Hematopoietic multipotent progenitor cell treated with erythropoietin and hydrocortisone succinate and interleukin-3 and kit ligand, for 4 days (in vitro differentiated cells): Measurements from ENCODE around the gene ZCWPW2.
A peak's percentile ranks its signal among the peaks of the same experiment; 100 is the strongest.

Experiments
- DNase-seq: peaks from one replicate; pipeline ENCODE4 v3.0.0-alpha.2; 2015

The ZCWPW2 gene

GRCh38 chr3:28348629-28349468 lies at the start of gene ZCWPW2, which contains the start of gene AZI2:
TSS of gene ZCWPW2 (plus strand) at chr3:28348721. CDS start at chr3:28413069, 64,348 bp downstream.
TSS of gene AZI2 (minus strand) at chr3:28348824. CDS start at chr3:28340617, 8,207 bp downstream.
- peak; percentile 98 for DNase-seq

GRCh38 chr3:28299705-28300104 lies 48.8 kb upstream of the ZCWPW2 start:
- no peak for DNase-seq

GRCh38 chr3:28300345-28300962 lies 48.1 kb upstream of the ZCWPW2 start:
- no peak for DNase-seq

GRCh38 chr3:28301688-28302087 lies 46.8 kb upstream of the ZCWPW2 start:
- no peak for DNase-seq

- peak; percentile 58 for DNase-seq
Observed at GRCh38 chr3:28308196-28308595, 40.3 kb upstream of the ZCWPW2 start.

GRCh38 chr3:28315711-28316110 lies 32.8 kb upstream of the ZCWPW2 start:
- DNase-seq, result no peak

GRCh38 chr3:28316226-28316625 lies 32.3 kb upstream of the ZCWPW2 start:
- DNase-seq, result no peak

- peak; percentile 83 for DNase-seq
Observed at GRCh38 chr3:28317438-28318022, 31.0 kb upstream of the ZCWPW2 start.

GRCh38 chr3:28320981-28321380 lies 27.5 kb upstream of the ZCWPW2 start:
- no peak for DNase-seq

GRCh38 chr3:28322464-28322863 lies 26.1 kb upstream of the ZCWPW2 start:
- DNase-seq, result no peak

GRCh38 chr3:28326458-28326926 lies 22.0 kb upstream of the ZCWPW2 start:
- DNase-seq, result peak; percentile 73

GRCh38 chr3:28328188-28329151 lies 20.1 kb upstream of the ZCWPW2 start:
- DNase-seq, result peak; percentile 66

- DNase-seq, result peak; percentile 22
Observed at GRCh38 chr3:28334552-28334951, 14.0 kb upstream of the ZCWPW2 start.

- no peak for DNase-seq
Observed at GRCh38 chr3:28335246-28335645, 13.3 kb upstream of the ZCWPW2 start.

GRCh38 chr3:28337230-28337629 lies 11.3 kb upstream of the ZCWPW2 start:
- no peak for DNase-seq

- DNase-seq, result no peak
Observed at GRCh38 chr3:28343144-28343543, 5.4 kb upstream of the ZCWPW2 start.

- no peak for DNase-seq
Observed at GRCh38 chr3:28345690-28346089, 2.8 kb upstream of the ZCWPW2 start.

- peak; percentile 74 for DNase-seq
Observed at GRCh38 chr3:28347374-28348264, 902 bp upstream of the ZCWPW2 start.

- no peak for DNase-seq
Observed at GRCh38 chr3:28348265-28348628, 274 bp upstream of the ZCWPW2 start.

- no peak for DNase-seq
Observed at GRCh38 chr3:28349469-28350000, 1.0 kb downstream of the ZCWPW2 start.

- DNase-seq, result no peak
Observed at GRCh38 chr3:28376424-28376823, 27.9 kb downstream of the ZCWPW2 start.
